H9 (cell line): ENCODE measurements around the gene THRB. TPM values are rescaled to one million over a fixed set of nuclear protein-coding genes. Genes with fewer than 3 reads are reported as not detected.

Source experiments
- DNase-seq: peaks from one replicate; pipeline ENCODE4 v3.0.0-alpha.2; 2017
- H2AFZ ChIP-seq: one replicate; pipeline ENCODE4 v1.6.1; 2013; ENCODE audit warnings: mild to moderate bottlenecking, low read length, control low read depth, moderate library complexity
- H2AK5ac ChIP-seq: 2 replicates; pipeline ENCODE4 v1.6.1; 2013; ENCODE audit warnings: low read length, control low read depth, mixed read lengths; ENCODE audit not compliant: insufficient read length
- H2BK120ac ChIP-seq: one replicate; pipeline ENCODE4 v1.6.1; 2013; ENCODE audit warnings: low read depth, mild to moderate bottlenecking, low read length, control low read depth, inconsistent platforms; ENCODE audit not compliant: poor library complexity, severe bottlenecking
- H2BK12ac ChIP-seq: 2 replicates; pipeline ENCODE4 v1.6.1; 2013; ENCODE audit warnings: low read length, control low read depth, mixed read lengths, low read depth; ENCODE audit not compliant: insufficient read length
- H2BK15ac ChIP-seq: 2 replicates; pipeline ENCODE4 v1.6.1; 2013; ENCODE audit warnings: low read depth, low read length, control low read depth
- H2BK20ac ChIP-seq: one replicate; pipeline ENCODE4 v1.6.1; 2013; ENCODE audit warnings: low read depth, mild to moderate bottlenecking, low read length, control low read depth, inconsistent platforms; ENCODE audit not compliant: poor library complexity, severe bottlenecking
- H2BK5ac ChIP-seq: 2 replicates; pipeline ENCODE4 v1.6.1; 2013; ENCODE audit warnings: low read length, control low read depth, mixed read lengths; ENCODE audit not compliant: insufficient read length
- H3K14ac ChIP-seq: 2 replicates; pipeline ENCODE4 v1.6.1; 2013; ENCODE audit warnings: low read length, control low read depth; ENCODE audit not compliant: insufficient read depth
- H3K18ac ChIP-seq: 2 replicates; pipeline ENCODE4 v1.6.1; 2013; ENCODE audit warnings: low read depth, mild to moderate bottlenecking, mixed read lengths, low read length, control low read depth; ENCODE audit not compliant: insufficient read length
- H3K23ac ChIP-seq: 2 replicates; pipeline ENCODE4 v1.6.1; 2013; ENCODE audit warnings: low read length, control low read depth, mixed read lengths, low read depth; ENCODE audit not compliant: insufficient read length
- H3K23me2 ChIP-seq: 2 replicates; pipeline ENCODE4 v1.6.1; 2013; ENCODE audit warnings: low read depth, mild to moderate bottlenecking, mixed read lengths, low read length, control low read depth; ENCODE audit not compliant: insufficient read length, poor library complexity, severe bottlenecking
- H3K27ac ChIP-seq: 2 replicates; pipeline ENCODE4 v1.5.1; 2013; ENCODE audit warnings: low read length, control low read depth, mixed read lengths, low read depth; ENCODE audit not compliant: insufficient read length
- H3K27me3 ChIP-seq: 2 replicates; pipeline ENCODE4 v1.6.1; 2013; ENCODE audit warnings: low read length, control low read depth, inconsistent platforms; ENCODE audit not compliant: insufficient read depth
- H3K4ac ChIP-seq: 2 replicates; pipeline ENCODE4 v1.6.1; 2013; ENCODE audit warnings: low read depth, mild to moderate bottlenecking, control low read depth, inconsistent platforms, low read length, moderate library complexity
- H3K4me1 ChIP-seq: 2 replicates; pipeline ENCODE4 v1.6.1; 2013; ENCODE audit warnings: low read length, control low read depth, inconsistent platforms; ENCODE audit not compliant: insufficient read depth
- H3K4me2 ChIP-seq: 2 replicates; pipeline ENCODE4 v1.6.1; 2013; ENCODE audit warnings: low read length, control low read depth, mixed read lengths; ENCODE audit not compliant: insufficient read length, insufficient read depth
- H3K56ac ChIP-seq: 2 replicates; pipeline ENCODE4 v1.6.1; 2013; ENCODE audit warnings: low read depth, mild to moderate bottlenecking, mixed read lengths, low read length, control low read depth; ENCODE audit not compliant: insufficient read length
- H3K79me1 ChIP-seq: 2 replicates; pipeline ENCODE4 v1.6.1; 2013; ENCODE audit warnings: low read depth, mild to moderate bottlenecking, moderate library complexity, low read length, control low read depth, inconsistent platforms; ENCODE audit not compliant: insufficient read depth, poor library complexity, severe bottlenecking
- H3K79me2 ChIP-seq: 2 replicates; pipeline ENCODE4 v1.6.1; 2013; ENCODE audit warnings: low read length, control low read depth, inconsistent platforms; ENCODE audit not compliant: insufficient read depth
- H3K9ac ChIP-seq: 2 replicates; pipeline ENCODE4 v1.6.1; 2013; ENCODE audit warnings: low read length, control low read depth, mixed read lengths; ENCODE audit not compliant: insufficient read length; ENCODE audit errors: extremely low read depth
- H3K9me3 ChIP-seq: one replicate; pipeline ENCODE4 v1.6.1; 2013; ENCODE audit warnings: low read depth, low read length, inconsistent platforms; ENCODE audit not compliant: control insufficient read depth
- H3T11ph ChIP-seq: one replicate; pipeline ENCODE4 v1.6.1; 2013; ENCODE audit warnings: mild to moderate bottlenecking, low read length, control low read depth, inconsistent platforms
- H4K20me1 ChIP-seq: one replicate; pipeline ENCODE4 v1.6.1; 2013; ENCODE audit not compliant: control insufficient read depth, insufficient read length, insufficient read depth
- H4K5ac ChIP-seq: 2 replicates; pipeline ENCODE4 v1.6.1; 2013; ENCODE audit warnings: low read depth, mild to moderate bottlenecking, mixed read lengths, low read length, control low read depth; ENCODE audit not compliant: insufficient read length
- H4K8ac ChIP-seq: replicated peaks from 2 replicates; pipeline ENCODE4 v1.6.1; 2013; ENCODE audit warnings: low read length, control low read depth, mixed read lengths, low read depth; ENCODE audit not compliant: insufficient read length
- H4K91ac ChIP-seq: 2 replicates; pipeline ENCODE4 v1.6.1; 2013; ENCODE audit warnings: low read depth, mild to moderate bottlenecking, moderate library complexity, mixed read lengths, low read length, control low read depth; ENCODE audit not compliant: insufficient read length
- H3K27ac Mint-ChIP-seq, 3 experiments: 2 replicates in 2 of 3; 3 replicates in 1 of 3; pipeline ENCODE4 v1.8.0; 2020 to 2021; ENCODE audit warnings: mixed read lengths in 3 of 3, mild to moderate bottlenecking in 1 of 3, moderate library complexity in 1 of 3
- H3K27me3 Mint-ChIP-seq: 2 replicates; pipeline ENCODE4 v1.8.0; 2021; ENCODE audit warnings: low read depth, mild to moderate bottlenecking, moderate library complexity, mixed read lengths
- H3K36me3 Mint-ChIP-seq, 3 experiments: 2 replicates in 2 of 3; 3 replicates in 1 of 3; pipeline ENCODE4 v1.8.0; 2020 to 2021; ENCODE audit warnings: low read depth in 3 of 3, mixed read lengths in 3 of 3; ENCODE audit not compliant: insufficient read depth in 1 of 3
- H3K4me1 Mint-ChIP-seq, 2 experiments: 2 replicates each; pipeline ENCODE4 v1.8.0; 2020; ENCODE audit warnings: mixed read lengths in 2 of 2
- H3K4me3 Mint-ChIP-seq, 2 experiments: 2 replicates in 1 of 2; 3 replicates in 1 of 2; pipeline ENCODE4 v1.8.0; 2020 to 2021; ENCODE audit warnings: mild to moderate bottlenecking in 2 of 2, mixed read lengths in 2 of 2, moderate library complexity in 1 of 2
- H3K9me3 Mint-ChIP-seq, 2 experiments: 2 replicates in 1 of 2; 3 replicates in 1 of 2; pipeline ENCODE4 v1.8.0; 2020; ENCODE audit warnings: mild to moderate bottlenecking in 2 of 2, mixed read lengths in 2 of 2, moderate library complexity in 1 of 2
- WGBS: extraction: QIAGEN DNeasy Blood & Tissue Kit; methylation state at CpG from one replicate; pipeline ENCODE4 v1.1.7; 2013; ENCODE audit warnings: missing lambda C conversion rate, low lambda C conversion rate, mixed read lengths; ENCODE audit not compliant: insufficient read length; ENCODE audit errors: extremely low coverage; 5-methylcytosine and 5-hydroxymethylcytosine counted together
- total RNA-seq: library from RNA; stranded (reverse); gene quantifications from 2 replicates; pipeline ENCODE4 v1.2.1, GENCODE V29; 2021
- TF ChIP-seq, protein P1 (sequence below): fragments of 200-600 bp; sonication (generic); conservative IDR thresholded peaks from 3 replicates; pipeline ENCODE4 v1.8.0; 2021; ENCODE audit warnings: antibody characterized with exemption, mild to moderate bottlenecking

The THRB gene
- total RNA-seq, 1 experiment from 2014 or later: 8.6 TPM

DNA sequence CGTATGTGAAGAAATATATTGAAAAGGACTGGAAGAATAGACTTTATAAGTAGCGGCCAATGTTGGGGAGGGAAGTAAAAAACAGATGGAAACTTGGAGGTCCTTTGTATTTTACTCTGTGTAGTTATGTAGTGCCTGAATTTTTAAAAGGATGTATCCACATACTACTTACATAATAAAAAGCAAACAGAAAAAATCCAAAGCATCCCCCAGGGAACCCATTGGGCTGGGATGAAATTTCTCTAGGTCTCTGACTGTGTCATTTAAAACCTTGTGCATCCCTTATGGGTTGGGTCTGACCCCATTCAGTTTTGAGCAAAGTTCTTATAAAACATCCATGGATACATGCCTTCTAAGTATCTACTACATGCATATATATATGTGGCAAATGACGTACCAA is 408.4 kb downstream of the THRB start:
- DNase-seq: no peak
- Histone ChIP-seq H3K56ac (no peak overlapping the region), H3K9ac (no peak overlapping the region), H4K91ac (no peak overlapping the region), H3T11ph (no peak overlapping the region), H3K79me1 (no peaks in the 10 kb centered on the region), H3K14ac (no peak overlapping the region), H3K18ac (no peak overlapping the region), H2BK20ac (no peak overlapping the region), H3K9me3 (no peaks in the 10 kb centered on the region), H3K4me2 (no peak overlapping the region), H2BK5ac (no peak overlapping the region), H2BK12ac (no peak overlapping the region), H4K8ac (no peak overlapping the region), H3K27me3 (no peaks in the 10 kb centered on the region), H2AFZ (no peak overlapping the region), H3K27ac (no peak overlapping the region), H4K20me1 (no peaks in the 10 kb centered on the region), H3K79me2 (no peaks in the 10 kb centered on the region), H2BK120ac (no peak overlapping the region), H3K23me2 (no peaks in the 10 kb centered on the region), H4K5ac (no peak overlapping the region), H3K23ac (no peak overlapping the region), H3K4me1 (no peaks in the 10 kb centered on the region), H3K4ac (no peak overlapping the region), H2BK15ac (no peak overlapping the region), H2AK5ac (no peak overlapping the region)
- Mint-ChIP-seq H3K9me3 (peaks cover 3 to 6% of the 10 kb centered on the region in 2 experiments; a peak in 4 of 5 replicates), H3K4me3 (no peak overlapping the region), H3K36me3 (0 out of 7 replicates have a peak, but pooled peaks cover 0 to 2% (median 0%) of the 10 kb centered on the region in 3 experiments), H3K27me3 (no peaks in the 10 kb centered on the region), H3K4me1 (peaks cover 4 to 15% of the 10 kb centered on the region in 2 experiments), H3K27ac (no peak overlapping the region)
- no CpG with 5 or more reads among the region's 3 CpGs for WGBS
- TF ChIP-seq, protein P1, sequence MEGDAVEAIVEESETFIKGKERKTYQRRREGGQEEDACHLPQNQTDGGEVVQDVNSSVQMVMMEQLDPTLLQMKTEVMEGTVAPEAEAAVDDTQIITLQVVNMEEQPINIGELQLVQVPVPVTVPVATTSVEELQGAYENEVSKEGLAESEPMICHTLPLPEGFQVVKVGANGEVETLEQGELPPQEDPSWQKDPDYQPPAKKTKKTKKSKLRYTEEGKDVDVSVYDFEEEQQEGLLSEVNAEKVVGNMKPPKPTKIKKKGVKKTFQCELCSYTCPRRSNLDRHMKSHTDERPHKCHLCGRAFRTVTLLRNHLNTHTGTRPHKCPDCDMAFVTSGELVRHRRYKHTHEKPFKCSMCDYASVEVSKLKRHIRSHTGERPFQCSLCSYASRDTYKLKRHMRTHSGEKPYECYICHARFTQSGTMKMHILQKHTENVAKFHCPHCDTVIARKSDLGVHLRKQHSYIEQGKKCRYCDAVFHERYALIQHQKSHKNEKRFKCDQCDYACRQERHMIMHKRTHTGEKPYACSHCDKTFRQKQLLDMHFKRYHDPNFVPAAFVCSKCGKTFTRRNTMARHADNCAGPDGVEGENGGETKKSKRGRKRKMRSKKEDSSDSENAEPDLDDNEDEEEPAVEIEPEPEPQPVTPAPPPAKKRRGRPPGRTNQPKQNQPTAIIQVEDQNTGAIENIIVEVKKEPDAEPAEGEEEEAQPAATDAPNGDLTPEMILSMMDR: no peak
